Measurements from ENCODE around the gene PGC. TPM values are rescaled to one million over a fixed set of nuclear protein-coding genes. Genes with fewer than 3 reads are reported as not detected.

PGC gene
- total RNA-seq, 1 experiment from 2014 or later: 0.63 TPM

GRCh38 chr6:41721414-41721813 lies 25.8 kb downstream of the PGC start:
- Mint-ChIP-seq H3K4me3 (no peak overlapping the region), H3K36me3 (no peaks in the 10 kb centered on the region), H3K27me3 (ENCODE audit: low read depth) (no peaks in the 10 kb centered on the region), H3K4me1 (peaks cover 16% of the 10 kb centered on the region), H3K27ac (no peak overlapping the region), H3K9me3 (no peaks in the 10 kb centered on the region)
- TF ChIP-seq ZNF121 (CRISPR knock-in tag; IDR thresholded peaks at IDR 0.05) (no peak), AFF4 (CRISPR knock-in tag; IDR thresholded peaks at IDR 0.05; ENCODE audit: borderline replicate concordance) (no peak), E2F1 (CRISPR knock-in tag; IDR thresholded peaks at IDR 0.05) (no peak), MAX (CRISPR knock-in tag; IDR thresholded peaks at IDR 0.05) (no peak), JUN (CRISPR knock-in tag; IDR thresholded peaks at IDR 0.05) (no peak), ZMAT4 (CRISPR knock-in tag; IDR thresholded peaks at IDR 0.05) (no peak), ESRRA (CRISPR knock-in tag; IDR thresholded peaks at IDR 0.05; ENCODE audit: borderline replicate concordance) (no peak), CDX4 (CRISPR knock-in tag; IDR thresholded peaks at IDR 0.05; ENCODE audit: borderline replicate concordance) (no peak), STAT6 (CRISPR knock-in tag; conservative IDR thresholded peaks at IDR 0.05; ENCODE audit: low read depth) (no peak), NR1H2 (CRISPR knock-in tag; IDR thresholded peaks at IDR 0.05) (no peak), PRDM15 (CRISPR knock-in tag; IDR thresholded peaks at IDR 0.05) (no peak), SP1 (CRISPR knock-in tag; conservative IDR thresholded peaks at IDR 0.05) (no peak), MXD4 (CRISPR knock-in tag; IDR thresholded peaks at IDR 0.05; ENCODE audit: borderline replicate concordance) (no peak)
- DNase-seq (ENCODE audit: low spot score) (no peak), ATAC-seq (no peak)
- POLR2A ChIA-PET: no interaction called here
- CTCF ChIA-PET: interaction anchor here (1.1 to 2.0 kb wide), 3 partner anchors 15 to 354 kb away, joined by 3 to 11 read pairs (median 3); partner anchors contain the start of gene FRS3
